Measurements from ENCODE around the gene MMS19.

Gene MMS19

DNA sequence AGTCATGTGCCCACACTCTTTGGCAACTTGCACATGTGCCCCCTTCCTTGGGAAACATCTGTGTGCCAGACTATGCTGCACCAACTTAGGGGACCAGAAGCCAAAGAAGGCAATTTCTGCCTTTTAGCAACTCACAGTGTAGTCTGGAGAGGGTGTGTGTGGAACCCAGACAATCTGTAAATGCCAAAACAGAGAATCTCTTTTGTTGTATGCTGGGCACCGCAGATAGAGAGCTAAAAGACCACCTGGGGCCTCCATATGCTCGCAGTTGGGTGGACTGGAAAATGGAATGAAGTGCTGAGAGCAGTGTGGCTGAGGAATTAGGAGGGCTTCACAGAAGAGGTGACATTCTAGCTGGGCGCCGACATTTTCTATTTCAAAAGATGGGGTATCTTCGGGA, 26.9 kb upstream of the MMS19 start:
- no peak for DNase-seq

DNA sequence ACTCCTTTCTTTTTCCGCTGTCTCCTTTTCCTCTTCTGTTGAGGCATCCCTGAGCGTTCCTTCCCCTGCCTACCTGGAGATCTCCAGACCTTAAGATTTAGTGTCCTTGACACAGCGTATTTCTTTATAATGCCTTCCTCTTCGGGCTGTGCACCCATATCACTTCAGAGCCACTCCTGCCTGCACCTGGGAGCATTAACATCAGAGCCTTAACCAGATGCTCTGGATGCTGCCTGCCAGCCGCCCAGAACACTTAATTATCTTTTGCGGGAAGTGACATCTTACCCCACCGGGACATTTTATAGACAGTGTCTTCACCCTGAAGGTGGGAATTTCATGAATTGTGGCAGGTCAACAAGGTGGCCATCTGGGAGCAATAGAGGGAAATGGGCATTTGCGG, 24.7 kb upstream of the MMS19 start:
- no peak for DNase-seq

DNA sequence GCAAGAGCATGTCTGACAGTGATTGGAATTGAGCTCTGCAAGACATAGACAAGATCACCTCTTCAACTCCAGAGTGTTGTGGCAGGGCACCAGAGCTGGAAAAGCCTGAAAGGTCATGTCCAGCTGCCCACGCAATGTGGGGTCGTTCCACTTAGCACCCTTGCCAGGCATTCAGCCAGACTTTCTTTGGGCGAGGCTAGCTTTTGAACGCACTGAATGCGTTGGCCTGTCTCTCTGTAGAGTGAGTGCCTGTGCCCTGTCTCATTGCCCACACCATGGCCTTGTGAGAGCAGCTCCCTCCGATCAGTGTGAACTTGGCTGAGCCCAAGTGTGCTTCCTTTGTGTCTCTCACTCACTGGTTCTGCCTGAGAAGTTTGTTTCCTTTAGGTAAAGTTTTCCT, 23.8 kb upstream of the MMS19 start:
- no peak for DNase-seq

DNA sequence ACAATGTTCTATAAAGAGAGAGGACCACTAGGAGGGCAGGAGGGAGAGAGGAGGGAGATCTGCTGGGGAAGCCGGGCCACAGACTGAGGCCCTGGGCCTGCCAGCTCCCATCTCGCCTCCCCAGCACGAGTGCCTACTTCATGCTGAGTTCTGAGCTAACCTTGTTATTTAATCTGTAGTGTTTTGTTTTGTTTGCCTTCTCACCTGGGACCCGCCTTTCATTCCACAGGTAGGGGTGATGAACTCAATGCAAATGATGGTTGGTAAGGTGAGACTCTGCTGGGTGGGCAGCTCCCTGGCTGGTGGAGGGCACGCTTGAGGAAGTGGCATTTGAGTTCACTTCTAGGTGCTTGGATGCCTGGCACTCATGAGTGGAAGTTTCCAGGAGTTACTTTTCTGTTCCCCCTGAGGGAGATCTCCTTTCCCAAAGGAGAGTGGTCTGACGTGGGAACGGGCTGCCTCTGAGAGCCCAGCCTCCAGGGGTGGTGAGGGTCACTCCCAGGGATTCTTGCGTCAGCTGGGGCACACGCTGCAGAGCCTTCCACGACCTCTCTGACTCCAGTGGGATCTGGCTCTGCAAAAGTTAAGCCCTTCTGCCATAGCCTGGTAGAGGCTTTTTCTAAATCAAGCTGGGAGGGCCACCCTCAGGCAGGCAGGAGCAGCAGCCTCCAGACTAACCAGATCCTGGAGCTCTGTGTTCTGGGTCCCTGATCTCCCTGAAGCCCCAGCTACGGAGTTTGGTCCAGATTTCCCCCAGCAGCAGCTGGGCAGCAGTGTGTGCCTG, 22.9 kb upstream of the MMS19 start:
- DNase-seq: no peak

DNA sequence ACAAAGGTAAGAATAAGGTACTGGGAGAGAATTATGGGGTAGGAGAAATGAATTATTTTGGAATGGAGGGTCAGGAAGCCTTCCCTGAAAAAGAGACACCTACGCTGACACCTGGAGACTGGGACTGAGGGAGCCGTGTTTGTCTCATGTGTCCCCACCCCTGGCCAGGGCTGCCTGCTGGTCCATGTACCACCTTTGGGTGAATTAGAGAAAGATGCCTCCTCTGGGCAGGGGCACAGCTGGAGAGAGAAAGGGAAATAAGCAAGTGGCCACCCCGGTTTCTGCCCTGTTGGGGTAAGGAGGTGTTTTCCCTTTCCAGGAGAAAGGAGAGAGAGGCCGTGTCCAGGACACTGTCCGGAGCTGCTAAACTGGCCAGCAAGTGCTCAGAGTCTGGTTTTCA, 22.3 kb upstream of the MMS19 start:
- no peak for DNase-seq

DNA sequence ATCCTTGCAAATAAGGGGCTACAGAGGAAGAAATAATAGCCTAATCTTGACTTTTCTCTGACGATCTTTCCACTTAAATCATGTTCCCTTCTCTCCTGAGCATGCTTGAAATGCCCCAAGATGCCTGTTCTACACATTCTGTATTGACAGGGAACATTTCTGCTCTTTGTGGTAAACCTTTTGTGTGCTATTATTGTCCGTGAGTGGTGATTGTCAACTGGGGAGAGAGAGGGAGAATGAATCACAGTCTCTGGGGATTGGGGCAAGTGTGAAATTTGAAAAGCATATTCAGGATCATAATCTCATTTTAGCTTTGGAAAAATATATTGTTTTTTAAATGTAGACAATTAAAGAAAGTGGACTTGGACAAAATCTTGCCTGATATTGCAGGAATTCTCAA, 21.1 kb upstream of the MMS19 start:
- no peak for DNase-seq

DNA sequence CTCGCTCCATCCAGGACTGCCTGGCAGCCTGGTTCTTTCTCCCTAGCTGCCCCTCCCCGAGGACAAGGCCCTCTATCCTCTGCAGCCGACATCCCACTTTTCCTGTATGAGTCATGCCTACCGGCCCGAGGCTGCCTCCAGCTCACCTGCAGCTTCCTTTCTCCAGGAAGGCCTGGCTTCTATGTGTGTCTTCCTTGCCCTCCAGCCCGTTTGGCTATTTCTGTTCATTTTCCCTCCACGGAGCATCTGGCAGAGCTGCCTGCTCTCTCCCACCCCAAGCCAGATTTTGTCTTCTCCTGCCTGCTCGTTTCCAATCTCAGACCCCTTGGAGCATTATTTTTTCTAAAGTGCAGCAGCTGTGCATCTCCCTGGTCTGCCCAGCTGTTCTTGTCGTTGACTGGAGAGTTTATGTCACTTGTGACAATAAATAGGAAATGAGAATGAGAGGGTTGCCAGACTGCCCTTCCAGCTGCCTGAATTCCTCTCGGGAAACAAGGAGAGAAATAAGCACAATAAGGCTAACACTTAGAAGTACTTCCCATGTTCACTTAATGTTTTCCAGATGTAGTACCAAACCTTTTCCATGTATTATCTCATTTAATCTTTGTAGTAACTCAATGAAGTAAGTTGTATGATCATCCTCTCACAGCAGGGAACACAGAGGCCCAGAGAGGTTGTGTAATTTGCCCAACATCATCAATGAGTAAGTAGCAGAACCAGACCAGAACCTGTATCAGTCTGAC, 20.2 kb upstream of the MMS19 start:
- DNase-seq: no peak

DNA sequence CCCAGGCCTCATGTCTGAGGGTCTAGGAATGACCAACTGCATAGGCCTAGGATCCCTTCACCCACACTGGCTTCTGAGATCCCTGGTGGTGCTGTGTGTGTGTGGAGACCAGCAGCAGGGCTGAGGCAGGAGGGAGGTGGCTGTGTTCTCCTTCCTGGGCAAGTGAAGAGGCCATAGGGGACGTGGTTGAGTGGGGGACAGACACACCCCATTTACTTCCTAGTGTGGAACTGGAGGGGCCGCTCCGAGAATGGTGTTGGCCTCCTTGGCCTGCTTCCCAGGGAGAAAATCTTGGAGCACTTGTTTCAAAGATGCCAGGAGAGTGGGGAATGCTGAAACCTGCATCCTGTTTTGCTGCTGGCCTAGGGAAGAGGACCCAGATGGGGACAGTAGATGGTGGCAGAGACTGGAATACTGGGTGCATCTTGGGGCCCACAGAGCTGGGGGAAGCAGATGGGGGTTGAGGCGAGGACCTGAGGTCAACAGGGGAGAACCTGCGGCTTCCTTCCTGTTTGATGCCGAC, 19.6 kb upstream of the MMS19 start:
- no peak for DNase-seq

DNA sequence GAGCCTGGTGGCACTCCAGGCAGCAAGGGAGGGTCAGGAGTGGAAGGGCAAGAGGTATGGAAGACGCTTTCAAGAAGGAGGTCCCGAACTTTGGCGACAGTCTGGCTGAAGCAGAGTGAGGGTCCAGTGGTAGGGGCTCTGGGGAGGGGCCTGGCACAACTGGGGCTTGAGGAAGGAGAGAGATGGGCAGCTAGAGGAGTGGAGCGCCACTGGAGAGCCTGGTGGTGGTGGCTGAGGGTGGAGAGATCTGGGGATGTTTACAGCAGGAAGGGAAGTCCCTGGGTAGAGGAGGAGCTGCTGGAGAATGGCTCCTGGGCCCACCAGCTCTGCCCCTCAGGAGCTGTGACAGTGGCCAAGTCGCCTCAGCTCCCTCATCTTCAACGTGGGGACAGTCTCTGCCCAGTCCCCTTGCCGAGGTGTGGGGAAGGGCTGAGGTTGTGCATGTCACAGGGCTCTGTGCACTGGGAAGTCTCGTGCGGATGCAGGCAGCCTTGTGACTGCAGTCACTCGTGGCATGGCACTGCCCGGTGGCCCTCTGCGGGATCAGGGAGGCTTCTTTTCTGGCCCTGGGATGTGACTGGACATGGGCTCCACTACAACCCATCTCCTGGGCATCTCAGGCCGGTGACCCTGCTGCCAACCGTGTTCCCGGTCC, 19.0 kb upstream of the MMS19 start:
- DNase-seq: no peak

DNA sequence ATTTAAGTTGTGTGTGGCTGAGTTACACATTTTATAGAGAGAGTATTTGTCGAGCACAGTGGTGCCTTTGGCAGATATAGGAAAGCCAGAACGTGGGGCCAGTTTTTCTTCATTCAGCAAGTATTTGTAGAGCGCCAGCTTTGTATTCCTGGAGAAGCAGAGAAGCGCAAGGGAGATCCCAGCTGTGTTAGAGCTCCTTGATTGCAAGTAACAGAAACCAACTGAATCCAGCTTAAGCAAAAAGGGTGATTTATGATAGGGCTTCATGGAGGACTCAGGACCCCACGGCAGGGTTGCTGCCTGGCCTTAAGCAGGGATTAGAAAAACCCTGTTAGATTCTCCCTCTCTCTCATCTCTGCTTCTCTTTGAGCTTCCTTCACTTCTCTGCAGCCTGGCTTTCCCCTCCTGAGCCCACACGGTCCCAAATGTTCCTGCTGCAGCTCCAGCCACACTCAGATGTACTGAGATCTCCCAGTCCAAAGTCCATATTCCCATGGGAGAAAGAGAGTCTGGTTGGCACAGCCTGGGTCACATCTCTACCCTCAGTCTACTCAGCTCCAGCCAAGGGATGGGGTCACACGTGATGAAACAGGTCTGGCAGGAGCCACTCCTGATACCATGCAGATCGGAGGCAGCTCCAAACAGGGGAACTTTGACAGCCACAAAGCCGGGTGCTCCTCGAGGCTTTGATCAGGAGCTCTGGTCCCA, 17.2 kb upstream of the MMS19 start:
- DNase-seq: no peak

DNA sequence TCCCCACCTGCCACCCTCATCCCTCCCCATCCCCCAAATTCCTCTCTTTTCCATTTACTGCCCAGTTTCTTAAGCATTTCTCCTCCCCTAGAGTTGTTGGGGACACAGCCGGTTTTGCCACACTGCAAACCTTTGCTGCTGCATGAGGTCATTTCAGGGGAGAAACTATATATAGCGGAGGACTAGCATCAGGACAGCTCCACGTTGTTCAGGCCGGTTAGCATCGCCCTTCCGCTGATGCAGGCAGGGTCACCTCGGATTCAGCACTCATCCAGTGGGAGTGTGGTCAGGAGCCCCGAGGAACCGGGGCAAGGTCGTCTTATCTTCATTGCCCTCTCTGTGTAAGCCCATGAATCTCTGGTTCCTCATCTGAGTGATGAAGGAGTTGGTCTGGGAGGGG, 16.1 kb upstream of the MMS19 start:
- no peak for DNase-seq

DNA sequence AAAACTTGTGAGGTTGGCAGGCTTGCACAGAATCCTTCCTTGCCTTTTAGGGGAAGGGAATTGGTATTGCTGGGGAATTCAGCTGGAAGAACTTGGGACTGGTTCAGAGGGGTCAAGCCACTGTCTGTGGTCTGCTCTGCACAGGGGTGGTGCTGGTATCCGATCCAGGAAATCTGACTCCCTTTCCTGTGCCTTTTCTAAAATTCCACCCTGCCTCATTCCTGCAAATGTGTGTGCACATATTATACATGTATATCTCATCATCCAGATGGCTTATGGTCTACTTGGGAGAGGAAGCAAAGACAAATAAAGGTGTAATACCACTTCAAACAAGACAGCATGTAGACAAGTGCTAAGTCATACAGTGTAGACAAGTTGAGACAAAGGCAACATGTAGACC, 14.8 kb upstream of the MMS19 start:
- DNase-seq: no peak

DNA sequence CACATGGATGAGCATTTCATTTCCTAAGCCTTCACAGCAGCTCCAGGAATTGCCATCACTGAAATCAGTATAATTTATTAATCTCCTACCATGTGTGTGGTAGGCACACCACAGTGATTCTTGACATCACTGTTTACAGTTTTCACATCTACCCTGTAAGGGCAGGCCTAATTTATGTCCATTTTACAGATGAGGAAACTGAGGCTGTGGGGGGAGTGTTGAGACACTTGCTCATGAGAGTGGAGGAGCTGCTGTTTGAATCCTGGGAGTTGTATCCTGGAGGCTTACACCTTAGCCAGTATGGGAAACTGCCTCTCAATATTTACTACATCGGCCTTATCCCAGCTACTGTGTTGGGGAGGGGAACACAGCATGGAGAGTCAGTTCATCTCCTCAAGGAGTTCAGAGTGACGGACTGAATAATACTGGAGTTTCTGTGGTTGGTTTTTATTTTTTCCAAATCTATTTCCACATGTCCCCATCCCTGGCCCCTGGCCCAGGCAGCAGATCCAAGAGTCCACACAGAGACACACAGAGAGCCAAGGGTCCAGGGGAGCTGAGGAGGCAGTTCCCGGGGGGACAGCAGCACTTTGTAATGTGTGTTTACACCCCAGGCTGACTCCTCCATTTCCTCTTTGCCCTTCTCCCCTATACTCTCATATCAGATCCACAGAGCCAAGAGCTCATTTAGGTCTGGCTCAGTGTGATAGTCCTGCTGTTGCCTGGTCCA, 13.7 kb upstream of the MMS19 start:
- no peak for DNase-seq

DNA sequence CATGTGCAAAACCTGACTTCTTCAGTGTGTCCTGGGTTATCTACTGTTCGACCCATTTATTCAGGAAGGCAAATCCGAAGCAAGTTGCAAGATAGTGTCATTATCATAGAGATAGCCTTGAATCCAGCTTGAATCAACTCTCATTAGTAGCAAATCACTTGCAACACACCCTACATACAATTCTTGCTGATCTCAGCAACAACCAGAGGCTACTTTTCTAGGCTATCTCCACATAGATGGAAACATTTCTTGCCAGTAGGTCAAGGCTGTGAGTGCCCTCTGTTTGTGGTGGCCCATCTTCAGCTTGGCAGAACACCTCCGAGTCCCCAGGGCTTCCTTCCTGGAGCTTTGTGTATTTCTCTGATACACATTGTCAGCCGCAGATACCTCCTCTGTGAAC, 12.5 kb upstream of the MMS19 start:
- DNase-seq: no peak

DNA sequence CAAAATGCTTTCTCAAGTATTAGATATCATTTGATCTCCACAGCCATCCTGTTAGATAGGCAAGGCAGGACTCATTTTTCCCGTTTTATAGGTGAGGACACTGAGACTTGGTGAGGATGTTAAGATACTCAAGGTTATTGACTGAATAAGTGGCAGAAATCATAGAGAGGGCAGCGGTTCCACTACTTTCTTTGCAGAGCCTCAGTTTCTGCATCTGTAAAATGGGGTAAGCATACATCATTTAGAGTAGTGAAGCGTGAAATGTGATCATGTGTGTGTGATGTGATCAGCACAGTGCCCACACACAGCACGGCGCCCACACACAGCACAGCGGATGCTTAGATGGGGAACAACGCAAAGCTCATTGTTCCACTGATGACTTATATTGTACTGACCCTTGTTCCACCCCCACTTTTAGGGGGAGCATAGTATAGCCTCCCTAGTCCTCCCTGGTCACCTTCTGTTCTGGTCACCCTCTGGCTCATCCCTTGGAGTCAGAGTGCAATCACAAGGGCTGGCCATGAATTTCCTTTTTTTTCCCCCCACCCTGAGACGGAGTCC, 11.0 kb upstream of the MMS19 start:
- no peak for DNase-seq

DNA sequence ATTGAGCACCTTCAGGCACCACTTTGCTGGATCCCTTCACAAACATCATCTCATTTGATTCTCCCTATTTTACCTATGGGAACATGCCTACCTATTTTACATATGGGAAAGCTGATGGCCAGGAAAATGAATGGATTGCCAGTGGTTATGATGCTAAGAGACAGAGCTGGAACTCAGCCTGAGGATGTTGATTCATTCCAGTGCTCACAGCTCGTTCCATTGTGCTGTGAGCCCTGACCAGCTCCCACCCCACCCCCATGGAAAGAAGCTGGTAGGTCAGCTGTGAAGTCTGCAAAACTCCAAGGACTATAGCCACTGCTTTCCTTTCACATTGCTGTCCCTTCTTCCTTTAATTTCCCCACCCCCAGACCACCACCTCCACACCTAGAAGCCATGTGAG, 10.1 kb upstream of the MMS19 start:
- no peak for DNase-seq

DNA sequence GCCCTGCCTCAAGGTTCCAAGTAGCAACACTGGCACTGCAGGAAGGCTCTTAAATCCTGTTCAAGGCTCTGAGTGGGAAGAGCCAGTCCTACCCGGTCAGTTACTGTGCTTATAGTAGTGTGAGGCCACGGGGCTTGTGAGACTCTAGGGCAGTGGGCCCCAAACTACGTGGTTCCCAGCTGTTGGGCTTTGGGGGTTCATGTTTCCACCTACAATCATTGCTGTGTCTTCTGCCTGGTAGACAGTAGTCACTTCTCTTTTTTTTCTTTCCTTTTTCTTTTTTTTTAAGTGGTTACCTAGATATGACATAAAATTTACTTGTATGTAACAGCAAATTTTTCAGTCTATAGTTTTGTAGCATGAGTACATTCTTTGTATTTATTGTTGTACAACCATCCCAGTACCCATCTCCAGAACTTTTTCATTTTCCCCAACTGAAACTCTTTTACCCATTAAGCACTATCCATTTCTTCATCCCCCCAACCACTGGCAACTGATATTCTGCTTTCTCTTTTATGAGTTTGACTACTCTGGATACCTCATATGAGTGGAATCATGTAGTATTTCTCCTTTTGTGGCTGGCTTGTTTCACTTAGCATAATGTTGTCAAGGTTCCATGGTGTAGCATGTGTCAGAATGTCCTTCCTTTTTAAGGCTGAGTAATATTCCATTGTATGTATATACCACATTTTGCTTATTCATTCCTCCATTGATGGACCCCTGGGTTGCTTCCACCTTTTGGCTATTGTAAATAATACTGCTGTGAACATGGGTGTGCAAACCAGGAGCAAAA, 8.2 kb upstream of the MMS19 start:
- no peak for DNase-seq

DNA sequence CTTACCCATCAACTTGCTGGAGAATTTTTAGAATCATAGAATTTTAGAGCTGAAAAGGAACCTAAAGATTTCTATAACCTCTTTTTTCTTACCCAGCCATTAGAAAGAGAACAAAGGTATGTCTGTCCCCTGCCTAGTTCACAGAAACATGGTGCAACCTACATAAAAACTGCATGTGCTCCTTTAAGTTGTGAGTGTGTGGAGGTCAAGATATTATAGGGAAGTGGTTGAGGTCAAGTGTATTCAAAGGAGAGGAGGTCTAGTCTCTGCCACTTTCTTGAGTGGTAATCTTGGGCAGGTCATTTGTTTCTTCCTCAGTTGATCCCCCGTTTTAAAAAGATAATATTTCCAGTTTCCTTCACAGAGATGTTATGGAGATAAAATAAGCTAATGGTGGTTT, 6.9 kb upstream of the MMS19 start:
- DNase-seq: no peak

DNA sequence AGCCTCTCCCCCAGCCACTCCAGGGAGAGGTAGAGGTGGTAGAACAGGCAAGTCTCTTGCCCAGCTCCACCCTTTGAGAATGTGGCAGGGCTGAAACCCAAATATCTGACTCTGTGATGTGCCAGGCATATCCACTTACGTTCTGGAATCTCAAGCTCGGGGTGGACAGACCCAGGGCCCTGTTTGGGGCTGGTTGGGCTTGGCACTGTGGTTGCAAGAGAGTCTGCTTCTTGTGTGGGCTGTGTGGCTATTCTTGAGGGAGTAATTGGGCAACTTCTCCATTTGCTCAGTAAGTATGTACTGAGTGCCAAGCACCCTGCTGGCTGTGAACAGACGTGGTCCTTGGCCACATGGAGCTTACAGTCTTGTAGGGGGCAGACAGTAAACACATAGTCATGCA, 5.2 kb upstream of the MMS19 start:
- no peak for DNase-seq

DNA sequence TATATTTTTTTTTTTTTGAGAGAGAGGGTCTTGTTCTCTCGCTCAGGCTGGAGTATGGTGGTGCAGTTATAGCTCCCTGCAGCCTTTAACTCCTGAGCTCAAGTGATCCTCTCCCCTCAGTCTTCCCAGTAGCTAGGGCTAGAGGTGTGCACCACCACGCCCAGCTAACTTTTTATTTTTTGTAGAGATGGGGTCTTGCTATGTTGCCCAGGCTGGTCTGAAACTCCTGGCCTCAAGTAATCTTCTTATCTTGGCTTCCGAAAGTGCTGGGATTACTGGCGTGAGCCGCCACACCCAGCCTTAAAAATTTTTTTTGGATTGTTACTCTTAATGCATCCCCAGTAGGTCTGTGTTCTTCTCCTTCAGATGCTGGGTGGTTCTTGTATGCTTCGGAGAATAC, 4.7 kb upstream of the MMS19 start:
- DNase-seq: no peak

DNA sequence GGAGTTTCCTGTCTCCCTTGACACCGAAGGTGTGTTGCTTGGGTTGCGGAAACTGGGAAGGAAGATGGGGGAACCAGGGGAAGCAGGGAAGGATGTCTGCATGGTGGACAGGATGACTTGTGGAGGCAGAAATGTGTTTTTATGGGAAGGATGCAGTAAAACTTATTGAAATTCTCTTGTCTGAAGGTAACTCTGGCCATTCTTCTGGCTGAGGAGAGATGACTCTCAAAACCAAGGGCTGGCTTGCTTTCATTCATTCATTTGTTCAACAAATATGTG, 2.0 kb upstream of the MMS19 start:
- no peak for DNase-seq

All from KG1 (cell line).